ENCODE measurements around the gene SLC5A9.

SLC5A9 gene

GRCh38 chr1:48214820-48215219 is 7.7 kb upstream of the SLC5A9 start:
- DNase-seq, result no peak

- DNase-seq, result no peak
These were observed 7.3 kb upstream of the SLC5A9 start for GRCh38 chr1:48215222-48215621.

- DNase-seq, result no peak
These were observed 6.6 kb upstream of the SLC5A9 start for GRCh38 chr1:48215889-48216288.

GRCh38 chr1:48216313-48216712 is 6.2 kb upstream of the SLC5A9 start:
- DNase-seq, result no peak

- no peak for DNase-seq
These were observed 5.6 kb upstream of the SLC5A9 start for GRCh38 chr1:48216941-48217340.

GRCh38 chr1:48217856-48218255 is 4.7 kb upstream of the SLC5A9 start:
- no peak for DNase-seq

- no peak for DNase-seq
These were observed 2.7 kb upstream of the SLC5A9 start for GRCh38 chr1:48219803-48220202.

- no peak for DNase-seq
These were observed 1.4 kb upstream of the SLC5A9 start for GRCh38 chr1:48221122-48221521.

GRCh38 chr1:48221657-48222056 is 859 bp upstream of the SLC5A9 start:
- no peak for DNase-seq

GRCh38 chr1:48223366-48224240 is 1.1 kb downstream of the SLC5A9 start:
- peak in 1 of 2 experiments; percentile 33 for DNase-seq

GRCh38 chr1:48224791-48225190 is 2.3 kb downstream of the SLC5A9 start:
- no peak for DNase-seq

- DNase-seq, result no peak
These were observed 3.1 kb downstream of the SLC5A9 start for GRCh38 chr1:48225579-48225978.

GRCh38 chr1:48227165-48228013 is 4.9 kb downstream of the SLC5A9 start:
- DNase-seq, result no peak

- DNase-seq, result no peak
These were observed 5.6 kb downstream of the SLC5A9 start for GRCh38 chr1:48228156-48228555.

GRCh38 chr1:48229317-48229716 is 6.8 kb downstream of the SLC5A9 start:
- no peak for DNase-seq

GRCh38 chr1:48230236-48230635 is 7.7 kb downstream of the SLC5A9 start:
- no peak for DNase-seq

GRCh38 chr1:48232722-48233121 is 10.2 kb downstream of the SLC5A9 start:
- no peak for DNase-seq

- DNase-seq, result no peak
These were observed 11.4 kb downstream of the SLC5A9 start for GRCh38 chr1:48233666-48234485.

- no peak for DNase-seq
These were observed 13.1 kb downstream of the SLC5A9 start for GRCh38 chr1:48235652-48236051.

- DNase-seq, result peak; percentile 20 to 32
These were observed 14.4 kb downstream of the SLC5A9 start for GRCh38 chr1:48236716-48237470.

- no peak for DNase-seq
These were observed 19.7 kb downstream of the SLC5A9 start for GRCh38 chr1:48242141-48242736.

GRCh38 chr1:48245106-48245505 is 22.6 kb downstream of the SLC5A9 start:
- DNase-seq, result no peak
